Medulla oblongata (tissue), 1 donor: ENCODE results near the gene TNS1.

Source experiments
- DNase-seq: peaks from one replicate; pipeline ENCODE4 v3.0.0-alpha.2; 2015; ENCODE audit errors: extremely low spot score

TNS1 gene

GRCh38 chr2:217784996-217785543, 217.7 kb downstream of the TNS1 start:
- no peak for DNase-seq

DNA sequence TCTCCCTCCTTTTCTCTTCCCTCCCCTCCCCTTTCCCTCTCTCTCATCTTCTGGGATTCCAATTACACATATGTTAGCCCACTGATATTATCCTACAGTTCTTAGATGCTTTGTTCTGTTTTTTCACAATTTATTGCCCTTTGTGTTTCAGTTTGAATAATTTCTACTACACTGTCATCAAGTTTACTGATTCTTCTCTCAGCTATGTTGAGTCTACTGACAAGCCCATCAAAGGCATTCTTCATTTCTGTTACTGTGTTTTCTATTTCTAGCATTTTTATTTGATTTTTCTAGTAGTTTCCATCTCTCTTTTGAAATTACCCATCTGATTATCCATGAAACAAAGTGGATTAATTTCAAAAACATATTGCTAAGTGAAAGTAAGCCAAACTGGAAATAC, 219.6 kb downstream of the TNS1 start:
- DNase-seq = no peak

- DNase-seq = no peak
Observed at GRCh38 chr2:217777906-217778305, 224.9 kb downstream of the TNS1 start.

DNA sequence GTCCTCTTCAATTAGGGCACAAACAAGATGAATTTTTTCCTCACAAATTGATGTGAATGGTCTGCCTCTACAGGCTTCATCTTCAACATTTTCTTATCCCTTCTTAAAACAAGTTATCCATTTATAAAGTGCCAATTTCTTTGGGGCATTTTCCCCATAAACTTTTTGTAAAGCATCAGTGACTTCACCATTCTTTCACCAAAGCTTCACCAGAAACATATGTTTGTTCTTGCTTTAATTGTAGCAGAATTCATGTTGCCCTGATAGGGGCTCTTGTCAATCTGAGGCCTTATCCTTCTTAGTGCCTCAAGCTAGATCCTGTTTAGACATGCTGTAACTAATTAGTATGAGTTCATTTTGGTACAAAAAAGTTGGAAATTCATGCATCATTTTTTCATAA, 226.2 kb downstream of the TNS1 start:
- DNase-seq = no peak

- DNase-seq = no peak
Observed at GRCh38 chr2:217775920-217776503, 226.8 kb downstream of the TNS1 start.

DNA sequence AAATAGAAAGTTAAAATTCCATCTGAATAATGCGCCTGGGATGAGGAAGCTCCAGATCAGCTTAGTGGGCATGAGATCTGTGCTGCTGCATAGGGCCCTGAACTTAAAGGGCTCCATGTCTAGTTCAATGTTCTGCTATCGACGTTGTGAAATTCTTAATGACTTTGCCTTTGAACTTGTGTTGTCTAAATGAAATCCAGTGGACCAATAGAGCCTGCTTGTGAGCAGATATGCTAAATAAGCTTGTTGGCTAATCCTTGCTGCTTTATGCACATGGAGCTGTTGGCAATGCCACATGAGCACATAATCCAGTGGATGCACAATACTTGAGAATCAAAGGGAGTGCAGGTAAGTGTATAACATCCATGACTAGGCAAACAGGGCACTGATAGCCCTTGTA, 228.6 kb downstream of the TNS1 start:
- DNase-seq = no peak

GRCh38 chr2:217773539-217773938, 229.3 kb downstream of the TNS1 start:
- no peak for DNase-seq

DNA sequence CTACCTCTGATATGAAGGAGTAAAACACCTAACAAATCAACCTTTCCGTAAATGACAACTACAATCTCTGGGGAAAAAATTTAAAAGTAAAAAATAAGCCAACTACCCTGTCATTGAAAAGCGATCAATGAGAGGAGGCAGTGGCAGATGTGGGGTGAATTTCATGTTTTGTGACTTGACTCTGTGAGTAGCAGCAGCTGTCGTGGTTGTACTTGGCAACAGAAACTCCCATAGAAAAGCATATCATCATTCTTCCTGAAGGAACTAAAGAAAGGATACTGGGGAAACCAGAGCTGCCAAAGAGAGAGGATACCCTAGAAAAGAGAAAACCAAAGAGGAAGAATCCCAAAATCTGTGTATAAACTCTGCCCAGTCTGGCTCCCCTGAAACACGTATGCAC, 236.4 kb downstream of the TNS1 start:
- no peak for DNase-seq

GRCh38 chr2:217761645-217762277, 241.0 kb downstream of the TNS1 start:
- no peak for DNase-seq

DNA sequence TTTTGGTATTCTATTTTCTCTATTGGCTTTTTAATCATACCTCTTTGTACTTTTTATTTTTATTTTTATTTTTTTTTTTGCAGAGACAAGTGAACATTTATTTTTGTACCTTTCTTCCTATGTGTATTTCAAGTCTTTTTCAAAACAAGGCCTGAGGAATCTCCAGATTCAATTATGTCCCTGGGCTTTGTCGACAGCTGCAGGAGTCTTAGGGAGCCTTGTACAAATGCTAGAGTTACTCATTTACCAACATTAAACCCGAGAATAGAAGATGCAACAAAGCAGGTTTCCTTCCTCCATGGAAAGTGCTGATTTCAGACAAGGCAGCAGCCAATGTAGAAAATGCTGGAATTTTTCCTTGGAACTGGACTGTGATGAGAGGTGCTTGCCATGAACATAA, 242.8 kb downstream of the TNS1 start:
- no peak for DNase-seq

DNA sequence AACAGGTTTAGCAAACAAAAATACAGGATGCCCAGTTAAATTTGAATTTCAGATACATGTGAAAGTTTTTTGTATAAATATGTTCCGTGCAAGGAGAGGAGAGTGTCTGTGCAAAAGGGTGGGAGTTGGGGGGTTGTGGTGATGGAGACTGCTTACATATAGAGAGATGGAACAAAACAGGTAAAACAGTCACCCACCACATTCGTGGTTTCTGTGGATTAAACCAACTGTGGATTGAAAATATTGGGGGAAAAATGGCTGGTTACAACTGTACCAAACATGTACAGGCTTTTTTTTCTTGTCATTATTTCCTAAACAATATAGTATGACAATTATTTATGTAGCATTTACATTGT, 245.7 kb downstream of the TNS1 start:
- no peak for DNase-seq

DNA sequence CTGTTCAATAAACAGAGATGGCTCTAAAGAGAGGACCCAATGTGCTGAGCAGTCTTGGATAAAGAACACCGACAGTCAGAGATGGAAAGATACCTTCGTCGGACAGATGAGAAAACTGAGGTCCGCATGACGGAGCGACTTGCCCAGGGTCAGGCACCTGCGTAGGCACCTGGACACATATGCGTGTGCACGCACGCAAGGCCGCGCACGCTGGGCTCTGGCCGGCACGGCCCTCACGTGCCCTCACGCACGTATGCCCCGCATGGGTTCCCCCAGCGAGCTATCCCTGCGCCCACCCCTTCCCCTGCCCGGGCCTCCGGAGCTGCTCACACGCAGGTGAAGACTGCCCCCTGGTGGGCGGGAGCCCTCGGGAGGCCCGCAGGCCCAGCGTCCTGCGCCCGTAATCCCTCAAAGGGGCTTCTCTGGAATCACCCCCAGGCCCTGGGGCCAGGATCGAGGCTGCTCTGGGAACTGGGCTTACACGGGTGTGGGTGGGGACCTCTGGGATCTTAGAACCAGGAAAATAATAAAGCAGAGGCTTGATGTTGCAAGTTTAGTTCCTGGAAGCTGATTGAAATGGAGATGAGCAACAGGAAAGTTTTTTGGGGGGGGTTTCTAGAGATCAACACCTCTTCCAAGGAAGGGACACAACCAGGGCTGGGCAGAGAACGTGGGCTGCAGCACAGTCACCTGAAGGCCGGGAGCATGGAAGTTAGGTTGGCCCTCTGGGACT, 246.3 kb downstream of the TNS1 start:
- peak; percentile 83 for DNase-seq

DNA sequence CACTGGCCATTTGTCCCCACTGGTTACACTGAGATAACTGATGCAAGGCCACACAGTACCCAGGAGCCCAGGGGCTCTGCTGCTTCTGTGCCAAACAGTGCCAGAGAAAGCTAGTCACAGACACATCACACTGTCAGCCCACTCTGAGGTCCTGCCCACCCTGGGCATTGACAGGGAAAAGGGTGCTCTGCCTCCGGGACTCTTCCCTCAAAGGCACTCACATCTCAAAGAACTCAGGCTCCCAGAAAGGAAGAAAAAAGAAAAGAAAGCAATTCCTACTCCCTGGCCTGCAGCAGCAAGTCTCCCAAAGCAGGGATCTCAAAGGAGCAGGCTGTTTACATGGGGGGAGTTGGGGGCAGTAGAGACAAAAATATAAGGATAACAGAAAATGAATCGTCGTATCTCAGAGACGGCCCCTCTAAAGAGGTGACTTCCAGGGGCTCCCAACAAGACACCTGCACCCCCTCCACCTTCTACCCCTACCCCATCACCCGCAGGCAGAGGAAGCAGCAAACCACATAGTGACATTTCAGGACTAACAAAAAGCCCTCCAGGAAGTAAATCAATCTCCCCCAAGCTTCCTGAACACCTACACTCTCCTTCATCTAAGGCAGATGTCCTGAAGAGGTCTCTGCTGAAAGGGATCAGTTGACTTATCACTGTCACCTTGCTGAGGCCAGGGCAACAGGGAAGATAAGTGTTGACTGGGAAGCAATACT, 247.6 kb downstream of the TNS1 start:
- DNase-seq = no peak

DNA sequence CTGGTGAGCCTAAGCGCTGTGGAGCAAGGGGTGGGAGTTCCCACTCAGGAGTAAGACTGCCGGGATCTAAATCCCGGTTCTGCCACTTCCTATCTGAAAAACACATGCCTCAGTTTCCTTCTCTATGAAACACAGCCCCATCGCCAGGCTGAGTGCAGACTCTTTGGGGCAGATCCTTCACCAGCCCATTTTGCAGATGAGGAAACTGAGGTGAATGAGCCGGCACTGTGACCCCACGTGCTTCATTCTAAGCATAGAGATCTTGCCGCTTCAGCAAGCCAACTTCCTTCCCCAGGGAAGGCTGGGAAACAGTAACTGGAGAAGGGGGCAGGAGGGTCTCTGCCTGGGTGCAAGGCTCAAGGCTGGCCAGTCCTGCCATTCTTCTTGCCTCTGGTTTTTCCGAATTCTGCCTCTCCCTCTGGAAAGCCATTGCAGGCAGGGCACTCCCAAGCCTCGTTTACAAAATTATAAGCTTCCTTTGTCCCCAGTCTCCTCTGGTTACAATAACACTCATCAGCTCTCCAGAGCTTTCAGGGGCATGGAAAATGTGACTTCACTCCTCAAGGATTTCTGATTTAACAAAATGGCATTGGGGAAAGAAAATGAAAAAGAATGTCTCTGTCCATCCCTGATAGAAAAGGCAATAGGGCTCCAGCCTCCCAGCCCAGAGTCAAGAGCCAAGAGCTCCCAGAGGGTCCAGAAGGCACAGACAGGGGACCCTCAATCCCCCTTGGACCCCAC, 249.2 kb downstream of the TNS1 start:
- no peak for DNase-seq

- DNase-seq = no peak
Observed at GRCh38 chr2:217752714-217753459, 249.9 kb downstream of the TNS1 start.

DNA sequence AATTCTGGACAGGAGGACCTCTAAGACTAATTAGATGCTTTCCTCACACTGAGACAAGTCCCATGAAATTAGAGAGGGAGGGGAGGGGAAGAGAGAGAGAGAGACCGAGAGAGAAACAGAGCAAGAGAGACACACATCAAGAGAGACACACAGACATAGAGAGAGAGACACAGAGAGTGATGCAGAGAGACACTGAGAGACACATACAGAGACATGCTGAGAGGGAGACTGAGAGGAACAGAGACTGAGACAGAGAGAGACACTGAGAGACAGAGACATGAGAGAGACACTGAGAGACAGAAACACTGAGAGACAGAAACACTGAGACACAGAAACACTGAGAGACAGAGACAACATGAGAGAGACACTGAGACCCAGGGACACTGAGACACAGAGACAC, 250.8 kb downstream of the TNS1 start:
- no peak for DNase-seq

- DNase-seq = no peak
Observed at GRCh38 chr2:217751192-217751591, 251.6 kb downstream of the TNS1 start.
